Amygdala (tissue), 56 donors: Measurements from ENCODE around the gene ERC2.

ENCODE experiments used
- DNase-seq, 56 donors: peaks; one replicate each; lab custom pipeline; 2025; lab: John Stamatoyannopoulos, UW

Gene ERC2

DNA sequence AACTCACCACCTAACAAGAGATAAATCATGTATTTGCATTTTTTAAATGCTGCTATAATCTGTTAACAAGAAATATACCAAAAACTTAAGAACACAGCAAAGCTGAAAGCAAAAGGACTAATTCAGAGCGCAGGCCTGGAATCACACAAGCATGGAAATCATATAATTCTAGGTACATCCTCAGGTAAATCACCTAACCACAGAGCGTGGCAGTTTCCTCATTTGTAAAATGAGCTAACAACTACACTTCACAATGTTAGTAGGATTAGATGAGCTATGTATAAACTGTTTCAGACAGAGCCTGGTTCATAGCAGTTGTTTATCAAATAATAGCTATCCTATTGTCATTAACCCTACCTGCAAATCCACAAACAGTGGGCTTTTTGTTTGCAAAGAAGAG, 146.4 kb downstream of the ERC2 start:
- no peak for DNase-seq

DNA sequence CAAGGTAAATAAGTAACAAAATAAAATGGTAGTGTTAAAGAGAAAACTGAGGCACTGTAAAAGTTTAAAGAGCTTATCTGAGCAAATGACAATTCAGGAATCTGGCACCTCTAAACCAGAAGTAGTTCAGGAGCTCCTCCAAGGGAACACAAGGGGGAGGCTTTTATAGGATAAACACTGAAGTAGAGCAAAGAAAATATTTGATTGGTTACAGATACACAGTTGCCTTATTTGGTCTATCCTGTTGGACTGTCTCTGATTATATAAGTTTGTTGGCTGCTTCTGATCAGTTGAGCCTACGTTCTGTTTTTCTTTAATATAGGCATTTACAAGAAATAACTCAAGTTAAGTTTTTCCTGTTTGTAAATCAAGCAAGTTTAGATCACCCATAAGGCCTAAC, 146.9 kb downstream of the ERC2 start:
- DNase-seq, result no peak

DNA sequence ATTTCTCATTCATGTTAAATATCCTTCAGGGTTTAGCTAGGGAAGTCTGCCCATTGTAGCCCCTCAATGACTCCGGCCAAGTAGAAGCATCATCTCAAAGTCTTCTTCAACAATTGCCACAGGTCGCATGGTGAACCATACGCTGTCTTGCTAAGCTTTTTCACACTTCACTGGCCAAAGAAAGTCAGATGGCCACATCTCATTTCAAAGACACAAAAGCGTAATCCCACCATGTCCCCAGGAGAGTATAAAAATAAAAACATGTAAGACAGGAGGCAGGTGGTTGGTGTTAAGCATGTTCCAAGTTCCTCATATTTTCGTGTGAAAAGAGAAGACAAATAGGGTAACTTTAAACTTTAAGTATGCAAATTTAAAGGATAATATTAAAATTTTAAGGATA, 147.4 kb downstream of the ERC2 start:
- DNase-seq, result no peak

DNA sequence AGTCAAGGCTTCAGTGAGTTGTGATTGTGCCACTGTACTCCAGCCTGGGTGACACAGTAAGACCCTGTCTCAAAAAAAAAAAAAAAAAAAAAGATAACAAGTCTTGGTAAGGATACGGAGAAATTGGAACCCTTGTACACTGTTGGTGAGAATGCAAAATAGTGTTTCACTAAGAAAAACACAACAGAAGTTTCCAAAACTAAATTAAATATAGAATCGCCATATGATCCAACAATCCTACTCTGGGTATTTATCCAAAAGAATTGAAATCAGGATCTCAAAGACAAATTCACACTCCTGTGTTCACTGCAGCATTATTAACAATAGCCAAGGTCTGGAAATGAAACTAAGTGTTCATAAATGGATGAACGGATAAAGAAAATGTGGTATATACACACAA, 149.4 kb downstream of the ERC2 start:
- DNase-seq, result no peak

DNA sequence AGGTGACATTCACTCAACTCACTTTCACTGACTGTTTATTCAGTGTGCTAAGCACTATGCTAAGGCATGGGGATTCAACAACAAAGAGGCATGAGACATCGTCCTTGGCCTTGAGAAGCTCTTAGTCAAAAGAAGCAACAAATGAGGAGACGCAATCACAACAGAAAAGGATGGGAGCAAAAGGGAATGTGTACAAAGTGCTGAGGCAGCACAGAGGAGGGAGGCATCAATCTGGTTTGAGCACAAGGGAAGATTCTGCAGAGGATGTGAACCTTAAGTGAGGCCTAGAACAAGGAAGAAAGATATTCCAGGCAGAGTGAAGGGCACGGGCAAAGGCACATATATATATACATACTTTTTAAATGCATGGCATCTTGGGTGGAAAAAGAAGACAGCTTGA, 151.3 kb downstream of the ERC2 start:
- DNase-seq, result no peak

DNA sequence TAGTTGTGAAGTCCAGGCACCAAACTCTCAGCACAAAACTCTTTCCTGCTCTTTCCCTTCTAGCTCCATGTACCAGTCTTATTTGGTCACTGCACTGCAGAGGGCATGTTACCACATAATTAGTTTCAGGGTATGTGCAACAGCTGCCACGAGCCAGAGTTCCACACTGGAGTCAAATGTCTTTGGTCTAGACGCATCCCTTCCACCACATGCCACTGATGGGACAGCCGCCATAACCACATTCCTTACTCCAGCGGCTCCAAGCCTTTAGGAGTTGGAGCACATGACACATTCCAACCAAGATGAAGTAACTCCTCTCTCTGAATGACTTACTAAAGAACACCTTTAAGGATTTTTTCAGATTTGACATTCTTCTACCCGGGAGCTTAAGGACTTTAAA, 153.4 kb downstream of the ERC2 start:
- DNase-seq, result no peak

DNA sequence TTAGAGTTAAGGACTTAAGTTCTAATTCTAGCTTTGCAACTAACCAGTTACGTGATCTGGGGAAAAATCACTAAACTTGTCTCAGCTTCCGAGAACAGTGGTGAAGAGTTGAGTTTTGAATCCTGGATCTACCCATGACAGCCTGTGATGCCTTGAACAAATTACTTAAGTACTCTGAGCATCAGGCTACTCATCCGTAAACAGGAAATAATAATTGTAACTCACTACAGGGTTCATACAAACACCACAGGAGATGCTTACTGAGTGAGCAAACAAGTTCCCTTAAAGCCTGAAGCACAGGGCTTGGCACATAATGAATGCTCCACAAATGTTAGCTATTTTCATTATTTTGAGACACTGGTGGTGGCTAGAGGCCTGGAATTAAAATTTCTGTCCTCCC, 158.8 kb downstream of the ERC2 start:
- no peak for DNase-seq

DNA sequence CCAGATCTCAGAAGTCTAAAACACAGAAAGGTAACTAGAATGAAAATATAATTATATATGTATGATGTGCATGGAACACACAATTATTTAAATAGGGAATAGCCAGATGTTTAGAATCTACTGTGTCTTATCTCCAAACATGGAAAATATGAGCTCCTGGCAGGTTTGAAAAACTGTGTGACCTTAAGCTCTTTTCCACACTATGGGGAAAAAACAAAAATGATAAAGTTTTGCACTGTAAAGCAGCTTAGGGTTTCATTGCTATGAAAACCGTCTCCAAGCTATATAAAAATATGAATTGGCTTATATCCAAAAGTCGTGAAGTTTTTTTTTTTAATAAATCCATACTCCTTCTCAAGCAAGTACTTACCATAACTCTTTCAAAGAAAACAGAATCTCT, 159.8 kb downstream of the ERC2 start:
- no peak for DNase-seq

DNA sequence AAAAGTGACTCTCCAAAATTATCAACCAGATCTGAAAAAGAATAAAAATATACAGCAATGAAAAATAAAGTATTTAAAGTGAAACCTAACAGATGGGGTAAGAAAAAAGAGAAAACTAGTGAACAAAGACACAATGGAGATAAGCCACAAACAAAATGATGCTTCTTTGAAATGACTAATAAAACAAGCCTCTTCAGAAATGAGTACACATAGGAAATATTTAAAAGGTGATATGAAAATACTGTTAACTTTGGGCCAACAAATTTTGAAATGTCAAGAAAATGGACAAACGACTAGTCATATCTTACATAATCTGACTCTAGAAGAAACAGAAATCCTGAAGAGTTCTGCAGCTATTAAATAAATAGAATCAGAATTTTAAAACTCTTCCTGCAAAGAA, 164.2 kb downstream of the ERC2 start:
- DNase-seq, result no peak

DNA sequence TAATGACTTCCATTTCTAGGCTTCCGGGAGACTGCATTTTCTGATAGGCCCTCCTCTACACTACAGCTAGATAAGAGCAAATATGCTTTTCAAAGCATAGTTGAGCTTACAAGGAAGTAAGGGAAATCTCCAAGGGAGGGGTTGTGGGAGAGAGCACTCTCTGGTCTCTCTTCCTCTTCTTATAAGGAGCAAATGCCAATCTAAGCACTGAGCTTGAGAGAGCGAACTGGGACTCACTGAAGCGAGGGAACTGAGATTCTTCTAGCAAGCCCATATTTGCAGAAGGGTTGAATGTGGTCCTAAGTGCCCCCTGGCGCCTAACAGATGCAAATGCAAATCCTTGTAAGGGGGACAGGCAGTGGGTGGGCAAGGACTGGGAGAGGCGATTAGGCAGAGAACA, 164.8 kb downstream of the ERC2 start:
- DNase-seq, result peak in 19 of 56 donors; percentile 2 to 43 (median 8)

DNA sequence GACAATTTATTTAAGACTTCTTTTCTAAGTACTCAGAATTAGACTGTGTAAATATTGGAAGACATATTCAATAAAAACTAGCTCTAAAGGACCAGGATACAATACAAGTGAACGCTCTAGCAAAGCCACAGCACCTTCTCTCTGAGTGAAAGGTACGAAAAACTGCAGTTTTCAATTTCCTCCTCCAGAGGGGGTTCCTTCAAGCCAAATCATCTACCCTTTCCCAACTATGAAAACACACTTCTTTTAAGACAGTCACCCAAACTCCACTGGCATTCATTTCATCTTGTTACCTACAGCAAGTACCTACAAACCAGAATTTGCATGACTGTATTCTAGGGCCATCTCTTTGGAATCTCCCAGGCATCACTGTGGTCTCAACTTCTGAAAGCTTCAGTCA, 165.8 kb downstream of the ERC2 start:
- no peak for DNase-seq

DNA sequence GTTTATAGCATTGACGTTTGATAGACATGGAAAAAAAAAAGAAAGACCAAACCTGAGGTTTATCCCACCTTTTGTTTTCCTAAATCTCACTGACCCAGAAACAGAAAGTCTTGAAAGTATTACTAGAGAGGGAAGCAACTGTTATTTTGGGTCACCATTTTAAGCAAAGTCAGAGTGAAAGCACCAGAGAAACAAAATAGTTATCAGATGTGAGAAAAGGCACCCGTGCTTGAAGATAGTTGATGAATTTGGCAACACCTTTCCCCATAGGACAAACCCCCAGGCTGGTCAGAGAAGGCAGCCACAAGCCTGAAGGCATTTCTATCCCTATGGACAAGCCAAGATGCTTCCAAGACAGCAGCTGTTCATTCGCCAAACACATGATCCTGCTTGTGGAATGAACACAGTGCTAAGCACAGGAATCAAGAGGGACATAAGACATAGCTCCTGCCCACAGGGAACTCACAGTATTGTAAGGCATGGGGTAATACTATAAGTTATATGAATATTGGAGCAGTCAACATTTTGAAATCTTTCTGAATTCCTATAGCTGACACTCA, 170.9 kb downstream of the ERC2 start:
- DNase-seq, result no peak

DNA sequence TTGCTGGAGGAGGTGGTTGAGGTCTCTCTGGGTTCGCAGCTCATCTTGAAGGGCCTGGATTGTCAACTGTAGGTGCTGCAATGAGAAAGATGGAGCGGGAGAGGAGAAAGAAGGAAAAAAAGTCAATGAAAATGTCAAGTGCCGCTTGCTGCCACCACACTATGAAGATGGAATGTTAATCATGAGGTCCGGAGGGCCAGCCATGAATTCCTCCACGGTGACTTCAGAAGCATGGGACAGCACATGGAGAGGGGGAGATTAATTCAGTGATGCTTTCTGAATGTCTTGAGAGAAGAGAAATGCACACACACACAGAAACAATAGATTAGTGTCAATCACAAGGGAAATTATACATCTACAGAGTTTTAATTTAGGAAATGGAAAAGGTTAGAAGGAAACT, 171.9 kb downstream of the ERC2 start:
- DNase-seq, result no peak

DNA sequence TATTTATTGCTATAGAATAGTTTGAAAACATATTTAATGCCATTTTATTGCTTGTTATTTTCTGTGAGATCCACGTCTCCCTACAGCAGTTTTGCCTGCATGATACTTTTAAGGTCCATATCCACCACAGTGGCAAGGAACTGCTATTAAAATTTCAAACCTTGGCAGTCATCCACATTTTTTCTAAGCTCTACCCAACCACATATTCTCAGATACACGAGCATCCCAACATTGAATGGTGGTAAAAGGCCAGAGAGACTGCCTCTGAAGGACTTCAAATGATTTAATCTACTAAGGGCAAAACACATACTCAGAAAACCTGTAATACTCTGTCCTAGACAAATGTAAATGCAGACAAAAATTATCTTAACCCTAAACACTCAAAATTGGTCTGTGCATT, 173.1 kb downstream of the ERC2 start:
- no peak for DNase-seq

DNA sequence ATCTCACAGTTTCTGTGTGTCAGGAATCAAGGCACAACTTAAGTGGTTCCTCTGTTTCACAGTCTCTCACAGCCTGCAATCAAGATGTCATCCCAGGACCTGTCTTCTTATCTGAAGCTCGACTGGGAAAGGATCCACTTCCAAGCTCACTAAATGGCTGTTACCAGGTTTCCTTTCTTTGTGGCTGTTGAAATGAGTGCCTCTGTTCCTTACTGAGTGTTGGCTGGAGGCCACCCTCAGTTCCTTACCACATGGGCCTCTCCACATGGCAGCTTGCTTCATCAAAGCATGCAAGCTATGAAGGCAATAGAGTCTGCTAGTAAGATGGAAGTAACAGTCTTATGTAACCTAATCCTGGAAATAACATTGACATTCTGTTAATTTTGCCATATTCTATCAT, 174.0 kb downstream of the ERC2 start:
- DNase-seq, result no peak

DNA sequence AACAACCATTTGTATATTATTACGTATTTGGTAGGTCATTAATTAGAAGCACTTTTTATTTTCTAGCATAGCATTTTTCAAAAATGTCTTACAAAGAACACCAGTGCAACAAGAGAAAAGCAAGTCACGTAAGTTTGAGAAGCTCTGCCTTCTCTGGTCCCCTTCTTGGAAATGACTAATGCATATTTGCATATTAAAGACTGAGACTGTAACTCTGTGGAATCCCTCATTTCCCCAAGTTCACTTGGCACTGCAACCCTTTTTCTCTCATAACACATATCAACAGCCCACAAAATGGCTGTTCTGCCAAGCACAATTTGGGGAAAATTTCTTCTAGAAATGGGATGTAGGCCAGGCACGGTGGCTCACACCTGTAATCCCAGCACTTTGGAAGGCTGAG, 176.3 kb downstream of the ERC2 start:
- no peak for DNase-seq

DNA sequence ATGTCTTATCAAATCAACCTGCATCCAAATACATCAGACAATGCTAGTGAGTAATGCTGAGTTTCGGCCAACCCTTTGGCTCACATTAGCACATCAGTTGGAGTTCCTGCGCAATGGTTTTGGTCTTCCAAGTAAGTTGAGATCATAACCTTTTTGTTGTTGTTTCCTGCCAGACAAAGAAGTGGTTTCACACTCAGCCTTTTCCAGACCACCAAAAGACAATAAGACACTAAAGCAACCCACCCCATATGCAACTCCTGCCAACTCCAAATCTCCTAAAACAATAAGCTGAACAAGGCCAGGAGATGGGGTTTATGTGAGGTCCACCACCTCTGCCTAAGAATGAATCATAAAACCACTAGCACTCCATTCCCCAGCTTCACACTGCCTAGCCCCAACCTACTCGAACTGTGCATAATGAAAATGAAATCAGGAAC, 177.0 kb downstream of the ERC2 start:
- DNase-seq, result no peak

DNA sequence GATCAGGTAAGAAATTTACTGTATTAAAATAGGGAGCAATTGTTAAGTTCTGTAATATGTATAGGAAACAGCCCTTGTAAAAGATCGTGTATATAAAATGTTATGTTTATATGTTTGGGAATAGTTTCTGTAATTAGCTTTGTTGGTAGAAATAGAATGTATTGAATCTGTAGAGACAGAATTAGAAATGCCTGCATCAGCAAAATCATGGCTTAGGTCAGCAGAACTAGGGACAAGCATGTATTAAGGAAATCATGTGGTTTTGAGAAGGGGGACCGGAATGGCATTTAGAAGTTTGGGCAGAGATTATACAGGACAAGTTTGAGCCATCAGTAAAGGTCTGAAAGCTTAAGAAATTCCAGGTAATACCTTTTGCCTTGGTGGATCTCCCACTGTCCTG, 177.9 kb downstream of the ERC2 start:
- no peak for DNase-seq

DNA sequence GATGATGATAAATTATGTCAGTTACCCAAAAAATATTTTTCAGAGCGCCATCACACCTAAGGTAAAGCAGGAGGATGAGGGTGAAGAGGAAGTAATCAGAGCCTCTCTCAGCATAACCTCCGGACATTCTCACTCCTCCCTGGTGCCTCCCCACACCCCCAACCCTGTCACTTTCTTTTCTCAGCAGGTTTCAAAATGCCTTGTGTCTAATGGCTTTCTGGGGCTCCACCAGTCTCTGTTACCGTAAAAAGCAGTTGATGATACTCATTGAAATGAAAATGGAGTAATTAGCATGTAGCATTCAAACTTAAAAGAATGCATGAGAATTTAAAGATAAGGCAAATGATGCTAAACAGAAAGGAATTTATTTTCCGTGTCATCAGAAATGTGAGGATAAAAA, 180.0 kb downstream of the ERC2 start:
- DNase-seq, result no peak

DNA sequence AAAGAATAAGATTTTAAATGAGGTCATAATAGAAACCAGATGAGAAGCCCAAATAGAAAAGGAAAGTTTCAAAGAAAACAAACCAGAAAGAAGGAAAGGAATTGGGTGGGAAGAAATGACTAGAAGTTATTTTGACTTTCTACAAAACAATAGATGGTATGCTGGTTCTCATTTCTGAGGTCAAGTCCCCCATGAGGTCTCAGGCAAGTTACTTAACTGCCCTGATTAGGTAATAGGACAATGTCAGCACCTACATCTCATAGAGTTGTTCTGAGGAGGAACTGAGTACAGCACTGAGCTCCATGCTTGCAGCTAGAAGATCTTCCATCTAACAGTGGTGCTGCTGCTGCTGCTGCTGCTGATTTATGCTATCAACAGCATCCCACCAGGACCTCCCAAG, 185.9 kb downstream of the ERC2 start:
- DNase-seq, result no peak

DNA sequence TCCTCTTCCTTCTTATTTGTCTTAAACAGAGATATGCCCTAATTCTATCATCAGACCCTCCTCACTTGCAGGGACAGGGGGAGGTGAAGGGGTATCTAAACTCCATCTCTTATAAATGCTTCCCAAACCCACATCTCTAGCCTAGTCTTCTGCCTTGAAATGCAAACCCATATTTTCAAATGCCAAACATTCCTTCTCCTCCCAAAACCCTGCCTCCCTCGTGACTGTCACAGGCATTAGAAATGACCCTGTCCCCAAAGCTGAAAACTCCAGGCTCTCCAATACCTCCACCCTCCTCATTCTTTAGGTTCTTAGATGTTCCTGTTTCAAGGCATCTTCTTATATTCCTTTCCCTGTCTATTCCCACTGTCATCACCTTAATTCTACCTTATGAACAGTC, 191.0 kb downstream of the ERC2 start:
- no peak for DNase-seq

DNA sequence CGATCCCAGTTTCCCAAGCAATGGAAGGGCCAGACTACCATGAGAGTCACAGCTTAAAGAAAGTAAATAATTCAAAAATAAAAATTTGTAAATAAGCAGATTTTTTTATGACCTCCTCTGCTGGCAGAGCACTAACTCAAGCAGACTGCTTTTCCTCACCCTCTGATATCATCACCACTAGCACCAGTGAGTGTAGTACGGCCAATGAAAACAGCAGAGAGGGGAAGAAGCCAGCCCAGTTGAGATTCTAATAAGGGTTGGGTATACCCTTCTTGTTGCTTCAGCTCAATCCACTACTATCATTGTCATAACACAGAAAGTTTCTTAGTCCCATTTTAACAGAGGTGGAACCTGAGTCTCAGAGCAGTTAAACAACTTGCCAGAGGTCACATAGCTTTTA, 193.1 kb downstream of the ERC2 start:
- DNase-seq, result no peak

DNA sequence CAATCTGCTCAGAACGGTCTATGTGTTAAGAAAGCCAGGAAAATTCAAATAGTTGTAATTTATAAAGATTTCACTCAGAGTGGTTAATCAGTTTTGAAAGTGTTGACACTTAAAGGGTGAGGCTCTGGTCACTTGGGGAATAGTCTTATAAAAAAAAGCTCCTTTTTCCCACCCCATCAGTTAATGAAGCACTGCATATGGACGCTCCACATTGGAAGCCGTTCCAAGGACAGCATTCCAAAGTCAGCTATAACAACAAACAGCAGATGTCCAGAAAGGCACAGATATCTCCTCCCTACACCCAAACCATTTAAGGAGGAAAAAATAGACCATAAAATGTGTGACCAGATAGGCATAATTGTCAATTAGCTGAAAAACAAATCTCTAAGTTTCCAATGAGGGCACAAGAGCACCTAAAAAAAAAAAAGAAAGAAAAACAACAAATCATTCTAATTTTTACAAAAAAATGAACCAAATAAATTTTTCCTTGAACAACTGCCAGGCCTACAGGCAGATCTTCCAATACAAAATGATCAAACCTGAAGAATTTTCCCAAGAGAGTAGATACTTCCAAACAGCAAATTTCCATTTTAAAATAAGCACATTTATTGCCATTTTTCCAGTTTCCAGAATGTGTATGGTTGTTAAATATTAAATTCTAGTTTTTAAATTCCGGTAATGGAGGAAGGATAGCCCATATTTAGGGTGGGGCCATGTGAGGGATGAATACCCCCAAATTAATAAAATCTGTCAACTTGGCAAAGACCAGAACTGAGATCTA, 198.3 kb downstream of the ERC2 start:
- no peak for DNase-seq
